Measurements from ENCODE around the gene HMG20B. TPM values are rescaled to one million over a fixed set of nuclear protein-coding genes. Genes with fewer than 3 reads are reported as not detected.

The HMG20B gene
- total and polyA plus RNA-seq, 7 donors: 61.3 to 148 (median 105) TPM

- Histone ChIP-seq H3K27me3 (no peaks in the 10 kb centered on the region), H3K4me1 (no peaks in the 10 kb centered on the region), H3K9me3 (no peaks in the 10 kb centered on the region), H3K36me3 (peaks cover 38 to 80% (median 64%) of the 10 kb centered on the region in 4 donors), H3K4me3 (no peak overlapping the region), H3K27ac (no peak overlapping the region)
- 98% methylated on average over 12 of the region's 12 CpGs for WGBS, 2 donors
- intact Hi-C loops (cut with DNase I): no loop called here
- no peak for TF ChIP-seq POLR2A (IDR thresholded peaks at IDR 0.05)
- no peak for TF ChIP-seq POLR2AphosphoS5 (IDR thresholded peaks at IDR 0.05)
- TF ChIP-seq EP300 (IDR thresholded peaks at IDR 0.05): no peak
- TF ChIP-seq CTCF (IDR thresholded peaks at IDR 0.05): no peak
- DNase-seq: no peak
Measured at GRCh38 chr19:3530389-3530788, 42.4 kb upstream of the HMG20B start.

- WGBS, 2 donors: 95 to 96% methylated on average over 29 of the region's 29 CpGs
- no peaks in the 10 kb centered on the region for H3K27me3 ChIP-seq
- no peaks in the 10 kb centered on the region for H3K4me1 ChIP-seq
- no peak overlapping the region for H3K4me3 ChIP-seq
- no peak for TF ChIP-seq POLR2AphosphoS5 (IDR thresholded peaks at IDR 0.05)
- TF ChIP-seq POLR2A (IDR thresholded peaks at IDR 0.05): no peak
- DNase-seq: no peak
- H3K9me3 ChIP-seq: no peaks in the 10 kb centered on the region
- peaks cover 27 to 77% (median 58%) of the 10 kb centered on the region in 4 donors for H3K36me3 ChIP-seq
- no peak overlapping the region for H3K27ac ChIP-seq
- intact Hi-C loops (cut with DNase I): no loop called here
Measured at GRCh38 chr19:3531716-3532115, 41.0 kb upstream of the HMG20B start.

- no peak overlapping the region for H3K4me3 ChIP-seq
- H3K36me3 ChIP-seq: peaks cover 27 to 72% (median 53%) of the 10 kb centered on the region in 4 donors
- TF ChIP-seq POLR2AphosphoS5 (IDR thresholded peaks at IDR 0.05) (no peak), POLR2A (IDR thresholded peaks at IDR 0.05) (no peak), CTCF (IDR thresholded peaks at IDR 0.05) (no peak), EP300 (IDR thresholded peaks at IDR 0.05) (no peak)
- no peak for DNase-seq
- no peak overlapping the region for H3K27ac ChIP-seq
- H3K4me1 ChIP-seq: peaks cover 0 to 4% (median 0%) of the 10 kb centered on the region in 4 donors
- H3K9me3 ChIP-seq: no peaks in the 10 kb centered on the region
- no peaks in the 10 kb centered on the region for H3K27me3 ChIP-seq
- intact Hi-C loops (cut with DNase I): no loop called here
- 95 to 96% methylated on average over 33 of the region's 33 CpGs for WGBS, 2 donors
Measured at GRCh38 chr19:3532154-3532786, 40.5 kb upstream of the HMG20B start.

- TF ChIP-seq POLR2A (IDR thresholded peaks at IDR 0.05): no peak
- TF ChIP-seq POLR2AphosphoS5 (IDR thresholded peaks at IDR 0.05): no peak
- no peak for DNase-seq
- 90 to 96% methylated on average over 17 of the region's 17 CpGs for WGBS, 2 donors
- Histone ChIP-seq H3K27me3 (no peaks in the 10 kb centered on the region), H3K36me3 (peaks cover 27 to 64% (median 45%) of the 10 kb centered on the region in 4 donors), H3K9me3 (no peaks in the 10 kb centered on the region), H3K27ac (no peak overlapping the region), H3K4me1 (peaks cover 0 to 4% (median 0%) of the 10 kb centered on the region in 4 donors), H3K4me3 (no peak overlapping the region)
- intact Hi-C loops (cut with DNase I): no loop called here
Measured at GRCh38 chr19:3533033-3533432, 39.7 kb upstream of the HMG20B start.

- H3K27ac ChIP-seq: no peak overlapping the region
- intact Hi-C loops (cut with DNase I): no loop called here
- H3K27me3 ChIP-seq: no peaks in the 10 kb centered on the region
- no peak for DNase-seq
- no peaks in the 10 kb centered on the region for H3K9me3 ChIP-seq
- H3K36me3 ChIP-seq: peaks cover 27 to 60% (median 43%) of the 10 kb centered on the region in 4 donors
- H3K4me1 ChIP-seq: peaks cover 0 to 4% (median under 1%) of the 10 kb centered on the region in 4 donors
- H3K4me3 ChIP-seq: no peak overlapping the region
- TF ChIP-seq EP300 (IDR thresholded peaks at IDR 0.05): no peak
- TF ChIP-seq CTCF (IDR thresholded peaks at IDR 0.05): no peak
- no peak for TF ChIP-seq POLR2AphosphoS5 (IDR thresholded peaks at IDR 0.05)
- no peak for TF ChIP-seq POLR2A (IDR thresholded peaks at IDR 0.05)
- WGBS, 2 donors: 89 to 90% methylated on average over 12 of the region's 12 CpGs
Measured at GRCh38 chr19:3533563-3534216, 39.1 kb upstream of the HMG20B start.
